IPS DF 19.7 (cell line): ENCODE measurements around the gene CARMIL3.
"Not testable (repeated sequence)": the region's sequence is repeated elsewhere in the genome, so short reads cannot be mapped to it uniquely, and the experiment has no call there.

Source experiments
- DNase-seq: peaks from one replicate; pipeline ENCODE4 v3.0.0-alpha.2; 2013; ENCODE audit warnings: low read depth, low spot score

Gene CARMIL3

GRCh38 chr14:24095271-24096068 lies 43.7 kb downstream of the CARMIL3 start:
- DNase-seq: peak; percentile 57

- no peak for DNase-seq
Observed at GRCh38 chr14:24096545-24097181, 44.9 kb downstream of the CARMIL3 start.

- no peak for DNase-seq
Observed at GRCh38 chr14:24098229-24098926, 46.6 kb downstream of the CARMIL3 start.

- DNase-seq: no peak
Observed at GRCh38 chr14:24098927-24099813, 47.4 kb downstream of the CARMIL3 start.

- no peak for DNase-seq
Observed at GRCh38 chr14:24100197-24100981, 48.6 kb downstream of the CARMIL3 start.

- no peak for DNase-seq
Observed at GRCh38 chr14:24100982-24101494, 49.2 kb downstream of the CARMIL3 start.

- DNase-seq: no peak
Observed at GRCh38 chr14:24102357-24103048, 50.7 kb downstream of the CARMIL3 start.

GRCh38 chr14:24103451-24103850 lies 51.6 kb downstream of the CARMIL3 start:
- no peak for DNase-seq

- not testable (repeated sequence) for DNase-seq
Observed at GRCh38 chr14:24105609-24106239, 53.9 kb downstream of the CARMIL3 start.

GRCh38 chr14:24106672-24107271 lies 55.0 kb downstream of the CARMIL3 start:
- DNase-seq: no peak

- no peak for DNase-seq
Observed at GRCh38 chr14:24108336-24108874, 56.6 kb downstream of the CARMIL3 start.

- no peak for DNase-seq
Observed at GRCh38 chr14:24110060-24110459, 58.3 kb downstream of the CARMIL3 start.

- DNase-seq: no peak
Observed at GRCh38 chr14:24110523-24110922, 58.7 kb downstream of the CARMIL3 start.

- DNase-seq: no peak
Observed at GRCh38 chr14:24113379-24113800, 61.6 kb downstream of the CARMIL3 start.

- DNase-seq: peak; percentile 77
Observed at GRCh38 chr14:24113801-24114531, 62.2 kb downstream of the CARMIL3 start.

GRCh38 chr14:24114532-24115421 lies 63.0 kb downstream of the CARMIL3 start, which contains the start of the genes DCAF11 and NRL:
Gene DCAF11 (plus strand): TSS chr14:24114777. CDS start chr14:24115595, 818 bp downstream.
Gene NRL (minus strand): TSS chr14:24114949. CDS start chr14:24082848, 32,101 bp downstream.
- peak; percentile 98 for DNase-seq
